PC-3 (cell line): ENCODE data around the gene RASA2.

Experiments used
- CTCF ChIP-seq: fragments of 300-600 bp; sonication (generic); conservative IDR thresholded peaks from 2 replicates; pipeline ENCODE4 v1.5.1; 2017; ENCODE audit warnings: antibody characterized with exemption, low read depth, mild to moderate bottlenecking, low read length
- EZH2phosphoT487 ChIP-seq: fragments of 300-600 bp; sonication (generic); IDR thresholded peaks from 2 replicates; pipeline ENCODE4 v1.6.1; 2018; ENCODE audit warnings: mild to moderate bottlenecking, antibody characterized with exemption, low read length, borderline replicate concordance

GRCh38 chr3:141539431-141540187 lies 52.8 kb downstream of the RASA2 start:
- TF ChIP-seq CTCF (no peak), EZH2phosphoT487 (no peak)
